ENCODE measurements around the gene DNAJC18.

DNA sequence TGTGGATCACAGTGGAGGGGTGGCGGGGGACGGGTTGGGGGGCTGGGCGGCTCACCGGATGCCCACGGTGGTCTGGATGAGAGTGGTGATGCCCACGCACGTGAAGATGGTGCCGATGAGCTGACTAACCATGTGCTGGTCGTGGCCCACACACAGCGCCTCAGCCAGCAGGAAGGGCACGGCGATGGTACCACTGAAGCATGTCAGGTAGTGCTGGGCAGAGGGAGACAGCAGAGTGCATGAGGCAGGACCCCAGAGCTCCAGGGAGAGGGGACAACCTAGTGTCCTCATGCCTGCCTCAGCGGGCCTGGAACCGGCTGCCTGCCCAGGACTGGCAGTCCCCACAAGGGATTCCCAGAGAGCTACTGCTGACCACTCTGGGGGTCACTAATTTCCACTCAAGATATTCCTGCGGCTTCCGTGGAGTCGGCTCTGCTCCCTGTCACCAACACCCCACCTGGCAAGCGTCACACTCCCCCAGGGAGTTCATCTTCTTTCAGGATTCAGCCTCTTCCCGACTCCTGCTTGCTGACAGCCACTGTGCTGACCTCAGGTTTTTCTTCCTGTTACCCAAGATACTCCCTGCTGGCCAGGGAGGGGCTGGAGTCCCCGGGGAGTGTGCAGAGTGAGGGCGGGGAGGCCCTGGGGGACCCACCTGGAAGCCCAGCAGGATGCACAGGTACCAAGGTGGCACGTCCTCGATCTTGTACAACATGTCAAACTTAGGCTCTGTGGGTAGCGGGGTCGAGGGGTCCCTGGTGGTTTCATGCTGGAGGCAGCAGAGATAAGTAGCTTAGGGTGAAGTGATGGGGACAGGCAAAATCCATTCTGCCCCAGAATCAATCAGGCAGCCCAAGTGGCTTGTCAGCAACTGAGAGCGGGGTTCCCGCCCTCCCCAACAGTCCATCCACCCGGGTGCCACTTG lies 57.2 kb downstream of the DNAJC18 start:
- TF ChIP-seq, protein P1, sequence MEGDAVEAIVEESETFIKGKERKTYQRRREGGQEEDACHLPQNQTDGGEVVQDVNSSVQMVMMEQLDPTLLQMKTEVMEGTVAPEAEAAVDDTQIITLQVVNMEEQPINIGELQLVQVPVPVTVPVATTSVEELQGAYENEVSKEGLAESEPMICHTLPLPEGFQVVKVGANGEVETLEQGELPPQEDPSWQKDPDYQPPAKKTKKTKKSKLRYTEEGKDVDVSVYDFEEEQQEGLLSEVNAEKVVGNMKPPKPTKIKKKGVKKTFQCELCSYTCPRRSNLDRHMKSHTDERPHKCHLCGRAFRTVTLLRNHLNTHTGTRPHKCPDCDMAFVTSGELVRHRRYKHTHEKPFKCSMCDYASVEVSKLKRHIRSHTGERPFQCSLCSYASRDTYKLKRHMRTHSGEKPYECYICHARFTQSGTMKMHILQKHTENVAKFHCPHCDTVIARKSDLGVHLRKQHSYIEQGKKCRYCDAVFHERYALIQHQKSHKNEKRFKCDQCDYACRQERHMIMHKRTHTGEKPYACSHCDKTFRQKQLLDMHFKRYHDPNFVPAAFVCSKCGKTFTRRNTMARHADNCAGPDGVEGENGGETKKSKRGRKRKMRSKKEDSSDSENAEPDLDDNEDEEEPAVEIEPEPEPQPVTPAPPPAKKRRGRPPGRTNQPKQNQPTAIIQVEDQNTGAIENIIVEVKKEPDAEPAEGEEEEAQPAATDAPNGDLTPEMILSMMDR (IDR thresholded peaks at IDR 0.05; ENCODE audit: borderline replicate concordance, extremely low read depth, low read length, poor library complexity, severe bottlenecking), result no peak
- no peak for TF ChIP-seq EZH2 (IDR thresholded peaks at IDR 0.05; ENCODE audit: borderline replicate concordance, low read depth, low read length, severe bottlenecking)
